Smooth muscle cell (in vitro differentiated cells): ENCODE data around the gene FBXO45. TPM values are rescaled to one million over a fixed set of nuclear protein-coding genes. Genes with fewer than 3 reads are reported as not detected.
"Not testable (repeated sequence)": the region's sequence is repeated elsewhere in the genome, so short reads cannot be mapped to it uniquely, and the experiment has no call there.

Source experiments
- DNase-seq: peaks from one replicate; lab custom pipeline; 2025; ENCODE audit not compliant: unreplicated experiment; lab: John Stamatoyannopoulos, UW
- H2AFZ ChIP-seq: fragments of 200-600 bp; sonication (generic); 2 replicates; pipeline ENCODE4 v1.6.0; 2016; ENCODE audit warnings: antibody characterized with exemption, low read depth, mild to moderate bottlenecking
- H3F3A ChIP-seq: fragments of 200-600 bp; sonication (generic); 2 replicates; pipeline ENCODE4 v1.6.0; 2017; ENCODE audit warnings: antibody characterized with exemption, low read depth
- H3K27ac ChIP-seq: fragments of 200-600 bp; sonication (generic); 2 replicates; pipeline ENCODE4 v1.5.1; 2016; ENCODE audit warnings: low read depth, mild to moderate bottlenecking
- H3K27me3 ChIP-seq: fragments of 200-600 bp; sonication (generic); 2 replicates; pipeline ENCODE4 v1.6.1; 2016; ENCODE audit warnings: low read depth, mild to moderate bottlenecking
- H3K36me3 ChIP-seq: fragments of 200-600 bp; sonication (generic); 2 replicates; pipeline ENCODE4 v1.5.1; 2016; ENCODE audit warnings: low read depth
- H3K4me1 ChIP-seq: fragments of 200-600 bp; sonication (generic); 2 replicates; pipeline ENCODE4 v1.5.1; 2016; ENCODE audit warnings: low read depth
- H3K4me2 ChIP-seq: fragments of 200-600 bp; sonication (generic); 2 replicates; pipeline ENCODE4 v1.6.0; 2016; ENCODE audit warnings: mild to moderate bottlenecking
- H3K4me3 ChIP-seq: fragments of 200-600 bp; sonication (generic); 2 replicates; pipeline ENCODE4 v1.5.1; 2016; ENCODE audit warnings: mild to moderate bottlenecking
- H3K79me2 ChIP-seq: fragments of 200-600 bp; sonication (generic); 2 replicates; pipeline ENCODE4 v1.6.0; 2016; ENCODE audit warnings: low read depth, mild to moderate bottlenecking
- H3K9ac ChIP-seq: fragments of 200-600 bp; sonication (generic); 2 replicates; pipeline ENCODE4 v1.6.0; 2016; ENCODE audit warnings: low read depth
- H3K9me3 ChIP-seq: fragments of 200-600 bp; sonication (generic); replicated peaks from 2 replicates; pipeline ENCODE4 v1.5.1; 2016; ENCODE audit warnings: low read depth
- H4K20me1 ChIP-seq: fragments of 200-600 bp; sonication (generic); 2 replicates; pipeline ENCODE4 v1.6.0; 2016; ENCODE audit warnings: low read depth
- CTCF ChIP-seq: fragments of 200-600 bp; sonication (generic); IDR thresholded peaks from 2 replicates; pipeline ENCODE4 v1.5.1; 2017; ENCODE audit warnings: borderline replicate concordance, mild to moderate bottlenecking, antibody characterized with exemption; ENCODE audit not compliant: insufficient read depth, poor library complexity, severe bottlenecking
- WGBS: methylation state at CpG from one replicate; pipeline ENCODE4 v1.1.7; 2016; ENCODE audit warnings: low lambda C conversion rate; 5-methylcytosine and 5-hydroxymethylcytosine counted together
- polyA plus RNA-seq: library from polyadenylated mRNA; unstranded; fragments of >200 nt; fragmentation: Nextera tagmentation; extraction: Ambion mirVana; gene quantifications from 2 replicates; pipeline ENCODE4 v1.2.1, GENCODE V29; 2016
- total RNA-seq: library from RNA; depleted of rRNA; stranded (reverse); fragments of >200 nt; gene quantifications from 2 replicates; pipeline ENCODE4 v1.2.3, GENCODE V29; 2014

FBXO45 gene
- total RNA-seq, result 13.1 and 14.4 TPM in 2 replicates
- 5.8 and 7.2 TPM in 2 replicates for polyA plus RNA-seq

- Histone ChIP-seq H3F3A (no peaks in the 10 kb centered on the region), H4K20me1 (peaks cover 11% of the 10 kb centered on the region), H3K4me1 (peaks cover 11% of the 10 kb centered on the region), H3K9me3 (no peaks in the 10 kb centered on the region), H2AFZ (peak within 1 kb of the TSS; percentile 96), H3K27me3 (no peaks in the 10 kb centered on the region), H3K36me3 (no peaks in the 10 kb centered on the region), H3K9ac (peak within 1 kb of the TSS; percentile 81), H3K4me2 (peak within 1 kb of the TSS; percentile 95), H3K79me2 (peaks cover 55% of the 10 kb centered on the region), H3K4me3 (peak within 1 kb of the TSS; percentile 92), H3K27ac (peak within 1 kb of the TSS; percentile 71)
- DNase-seq, result peak; percentile 76
- no peak for TF ChIP-seq CTCF
- under 1% methylated on average over 64 of the region's 87 CpGs for WGBS
Measured at GRCh38 chr3:196568246-196569002, at the start of gene FBXO45, which contains the start of gene WDR53. Gene FBXO45, plus strand, starts transcription at chr3:196568660. Its CDS starts 325 bp downstream, at chr3:196568985. Gene WDR53, minus strand, starts transcription at chr3:196568554. Its CDS starts 7,079 bp downstream, at chr3:196561475.

GRCh38 chr3:196518966-196519717, 49.3 kb upstream of the FBXO45 start:
- no peaks in the 10 kb centered on the region for H3K36me3 ChIP-seq
- H3K9me3 ChIP-seq, result peaks cover 15% of the 10 kb centered on the region
- H3K9ac ChIP-seq, result no peak overlapping the region
- H3K4me3 ChIP-seq, result no peak overlapping the region
- H3K79me2 ChIP-seq, result no peaks in the 10 kb centered on the region
- H2AFZ ChIP-seq, result no peak overlapping the region
- no peaks in the 10 kb centered on the region for H3K27me3 ChIP-seq
- no peaks in the 10 kb centered on the region for H4K20me1 ChIP-seq
- H3K27ac ChIP-seq, result no peak overlapping the region
- no peak overlapping the region for H3K4me2 ChIP-seq
- DNase-seq, result no peak
- H3F3A ChIP-seq, result no peaks in the 10 kb centered on the region
- H3K4me1 ChIP-seq, result no peaks in the 10 kb centered on the region
- peak; percentile 37 for TF ChIP-seq CTCF
- WGBS, result 60% methylated on average over 12 of the region's 12 CpGs

GRCh38 chr3:196519718-196520082, 48.8 kb upstream of the FBXO45 start:
- DNase-seq, result no peak
- H2AFZ ChIP-seq, result no peak overlapping the region
- WGBS, result 84% methylated on average over 5 of the region's 5 CpGs

GRCh38 chr3:196521291-196521690, 47.2 kb upstream of the FBXO45 start:
- not testable (repeated sequence) for H3F3A ChIP-seq, H3K9ac ChIP-seq, H2AFZ ChIP-seq, H3K27me3 ChIP-seq, H3K4me1 ChIP-seq, H3K4me3 ChIP-seq, H3K36me3 ChIP-seq, H3K79me2 ChIP-seq, DNase-seq, H4K20me1 ChIP-seq, H3K27ac ChIP-seq, H3K4me2 ChIP-seq
- 89% methylated on average over 12 of the region's 12 CpGs for WGBS
- H3K9me3 ChIP-seq, result peaks cover 15% of the 10 kb centered on the region

More at GRCh38 chr3:196519718-196520082, 48.8 kb upstream of the FBXO45 start:
- no peak overlapping the region for H3K4me2 ChIP-seq
- no peak overlapping the region for H3K4me3 ChIP-seq
- no peak overlapping the region for H3K9ac ChIP-seq
- H3K27ac ChIP-seq, result no peak overlapping the region
- H4K20me1 ChIP-seq, result no peaks in the 10 kb centered on the region
- H3K9me3 ChIP-seq, result peaks cover 15% of the 10 kb centered on the region
- H3K27me3 ChIP-seq, result no peaks in the 10 kb centered on the region
- TF ChIP-seq CTCF, result no peak
- H3K4me1 ChIP-seq, result no peaks in the 10 kb centered on the region
- no peaks in the 10 kb centered on the region for H3K36me3 ChIP-seq
- no peaks in the 10 kb centered on the region for H3K79me2 ChIP-seq
- no peaks in the 10 kb centered on the region for H3F3A ChIP-seq
